CD14-positive monocyte (primary cell): ENCODE measurements around the gene NOTCH4. TPM values are rescaled to one million over a fixed set of nuclear protein-coding genes. Genes with fewer than 3 reads are reported as not detected.

Experiments
- DNase-seq, 3 donors: peaks; one replicate each; pipeline ENCODE4 v3.0.0-alpha.2; 2011 to 2022
- H2AFZ ChIP-seq: 2 replicates; pipeline ENCODE4 v1.6.0; 2012; ENCODE audit warnings: mild to moderate bottlenecking, low read depth, low read length, inconsistent platforms; ENCODE audit not compliant: insufficient read depth, poor library complexity, severe bottlenecking
- H3K27ac ChIP-seq, 2 donors: 1 replicate in 1 of 2; 2 replicates in 1 of 2; pipeline ENCODE4 v1.5.1; 2012 to 2013; ENCODE audit warnings: low read length in 2 of 2, control low read depth in 1 of 2, inconsistent platforms in 1 of 2, low read depth in 1 of 2, mild to moderate bottlenecking in 1 of 2
- H3K27me3 ChIP-seq, 2 donors: one replicate each; pipeline versions ENCODE4 v1.6.0 to v1.6.1; 2011 to 2013; ENCODE audit warnings: low read length in 2 of 2; ENCODE audit not compliant: control insufficient read depth in 2 of 2, insufficient read depth in 2 of 2
- H3K36me3 ChIP-seq, 2 donors: replicated peaks in 1 of 2; 1 replicate in 1 of 2; 2 replicates in 1 of 2; pipeline versions ENCODE4 v1.5.1 to v1.6.1; 2012 to 2013; ENCODE audit warnings: low read length in 2 of 2, control low read depth in 1 of 2, inconsistent platforms in 1 of 2, mild to moderate bottlenecking in 1 of 2; ENCODE audit not compliant: insufficient read depth in 2 of 2, control insufficient read depth in 1 of 2
- H3K4me1 ChIP-seq, 2 donors: 1 replicate in 1 of 2; 2 replicates in 1 of 2; pipeline versions ENCODE4 v1.5.1 to v1.6.1; 2012 to 2013; ENCODE audit warnings: low read length in 2 of 2, control low read depth in 1 of 2, inconsistent platforms in 1 of 2, mild to moderate bottlenecking in 1 of 2, moderate library complexity in 1 of 2; ENCODE audit not compliant: insufficient read depth in 2 of 2, control insufficient read depth in 1 of 2
- H3K4me2 ChIP-seq: replicated peaks from 2 replicates; pipeline ENCODE3; 2012; ENCODE audit warnings: low read length, moderate library complexity, mild to moderate bottlenecking; ENCODE audit not compliant: poor library complexity, severe bottlenecking; ENCODE audit errors: extremely low read depth
- H3K4me3 ChIP-seq, 3 experiments: fragments of 200-600 bp in 1 of 3; sonication (generic) in 1 of 3; replicated peaks in 1 of 3; 1 replicate in 2 of 3; 2 replicates in 1 of 3; pipeline ENCODE4 v1.5.1; 2011 to 2013; ENCODE audit warnings: low read length in 3 of 3, mild to moderate bottlenecking in 3 of 3, control low read depth in 2 of 3, low read depth in 2 of 3, inconsistent platforms in 1 of 3, moderate library complexity in 1 of 3
- H3K79me2 ChIP-seq: 2 replicates; pipeline ENCODE4 v1.6.0; 2012; ENCODE audit warnings: mild to moderate bottlenecking, control low read depth, inconsistent platforms, low read length, moderate library complexity; ENCODE audit not compliant: insufficient read depth
- H3K9ac ChIP-seq: 2 replicates; pipeline ENCODE4 v1.6.0; 2017; ENCODE audit warnings: low read length, mild to moderate bottlenecking; ENCODE audit not compliant: insufficient read depth, poor library complexity, severe bottlenecking
- H3K9me3 ChIP-seq, 2 donors: replicated peaks in 1 of 2; 1 replicate in 1 of 2; 2 replicates in 1 of 2; pipeline versions ENCODE4 v1.5.1 to v1.6.1; 2012 to 2013; ENCODE audit warnings: low read length in 2 of 2, control low read depth in 1 of 2; ENCODE audit not compliant: control insufficient read depth in 1 of 2, insufficient read depth in 1 of 2
- H4K20me1 ChIP-seq: 2 replicates; pipeline ENCODE4 v1.6.0; 2012; ENCODE audit warnings: mild to moderate bottlenecking, low read length, control low read depth, moderate library complexity; ENCODE audit not compliant: insufficient read depth
- H3K27ac Mint-ChIP-seq, 7 donors: one replicate each; pipeline ENCODE4 v1.8.0; 2020; ENCODE audit warnings: mild to moderate bottlenecking in 7 of 7, mixed read lengths in 7 of 7, moderate library complexity in 6 of 7, inconsistent platforms in 2 of 7
- H3K27me3 Mint-ChIP-seq, 3 donors: one replicate each; pipeline ENCODE4 v1.8.0; 2021 to 2022; ENCODE audit warnings: low read depth in 3 of 3, mild to moderate bottlenecking in 3 of 3, mixed read lengths in 3 of 3, moderate library complexity in 3 of 3, inconsistent platforms in 1 of 3
- H3K36me3 Mint-ChIP-seq, 2 donors: one replicate each; pipeline ENCODE4 v1.8.0; 2020; ENCODE audit warnings: mixed read lengths in 2 of 2, inconsistent platforms in 1 of 2, mild to moderate bottlenecking in 1 of 2
- H3K4me1 Mint-ChIP-seq: one replicate; pipeline ENCODE4 v1.8.0; 2020; ENCODE audit warnings: mild to moderate bottlenecking, mixed read lengths
- H3K4me3 Mint-ChIP-seq, 2 donors: one replicate each; pipeline ENCODE4 v1.8.0; 2020; ENCODE audit warnings: mild to moderate bottlenecking in 2 of 2, mixed read lengths in 2 of 2, moderate library complexity in 1 of 2
- H3K9me3 Mint-ChIP-seq, 7 donors: one replicate each; pipeline ENCODE4 v1.8.0; 2020 to 2022; ENCODE audit warnings: mixed read lengths in 7 of 7, mild to moderate bottlenecking in 6 of 7, moderate library complexity in 6 of 7, inconsistent platforms in 2 of 7
- WGBS: methylation state at CpG from one replicate; pipeline ENCODE4 v1.1.5; 2013; ENCODE audit warnings: missing lambda C conversion rate; ENCODE audit not compliant: insufficient coverage; 5-methylcytosine and 5-hydroxymethylcytosine counted together
- intact Hi-C, 2 donors: fragments of 100-400 bp; cut with micrococcal nuclease; formaldehyde crosslinking; loops; one replicate each; pipeline versions ENCODE4 v1.15.0 to v1.15.1; 2023
- polyA plus RNA-seq, 3 donors: library from polyadenylated mRNA; depleted of rRNA in 1 of 3; unstranded in 2 of 3; stranded (reverse) in 1 of 3; fragments of 300-500 nt in 2 of 3; fragments of >200 nt in 1 of 3; fragmentation: Illumina TruSeq in 2 of 3; gene quantifications; 1 replicate in 2 of 3; 2 replicates in 1 of 3; pipeline ENCODE4 v1.2.3, GENCODE V29; 2012 to 2021
- TF ChIP-seq, protein P1 (sequence below): fragments of 200-600 bp; IDR thresholded peaks from one replicate; pipeline ENCODE4 v1.8.0; 2022; ENCODE audit warnings: antibody characterized with exemption, mild to moderate bottlenecking

The NOTCH4 gene
- polyA plus RNA-seq, 3 donors: 5.2 to 8.1 (median 6.1) TPM

DNA sequence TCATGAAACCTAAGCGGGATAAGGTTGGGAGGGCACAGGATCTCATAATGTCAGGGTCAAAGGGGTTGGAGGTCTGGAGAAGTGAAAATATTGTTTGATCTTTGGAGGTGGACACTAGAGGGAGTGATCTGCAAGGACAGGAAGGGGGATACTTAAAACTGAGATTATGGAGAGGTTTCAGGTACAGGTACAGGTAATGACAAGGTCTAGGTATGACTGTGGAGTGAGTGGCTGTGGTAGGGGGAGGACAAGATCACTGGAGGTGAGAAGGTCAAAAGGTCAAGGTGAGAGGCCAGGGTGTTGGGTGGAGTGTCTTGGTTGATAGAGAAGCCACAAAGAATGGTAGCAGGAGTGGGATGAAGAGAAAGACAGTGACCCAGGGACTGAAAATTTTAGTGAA is 16.8 kb upstream of the NOTCH4 start:
- peaks cover 8% of the 10 kb centered on the region in 2 donors for H3K4me1 ChIP-seq
- no peak overlapping the region for H3K4me2 ChIP-seq
- no peak overlapping the region for H3K9ac ChIP-seq
- DNase-seq: no peak
- Mint-ChIP-seq H3K4me3 (no peak overlapping the region), H3K9me3 (peaks cover 0 to 4% (median 3%) of the 10 kb centered on the region in 7 donors), H3K27me3 (peaks cover 5 to 13% (median 9%) of the 10 kb centered on the region in 3 donors), H3K36me3 (no peaks in the 10 kb centered on the region), H3K27ac (no peak overlapping the region), H3K4me1 (peaks cover 9% of the 10 kb centered on the region)
- TF ChIP-seq, protein P1, sequence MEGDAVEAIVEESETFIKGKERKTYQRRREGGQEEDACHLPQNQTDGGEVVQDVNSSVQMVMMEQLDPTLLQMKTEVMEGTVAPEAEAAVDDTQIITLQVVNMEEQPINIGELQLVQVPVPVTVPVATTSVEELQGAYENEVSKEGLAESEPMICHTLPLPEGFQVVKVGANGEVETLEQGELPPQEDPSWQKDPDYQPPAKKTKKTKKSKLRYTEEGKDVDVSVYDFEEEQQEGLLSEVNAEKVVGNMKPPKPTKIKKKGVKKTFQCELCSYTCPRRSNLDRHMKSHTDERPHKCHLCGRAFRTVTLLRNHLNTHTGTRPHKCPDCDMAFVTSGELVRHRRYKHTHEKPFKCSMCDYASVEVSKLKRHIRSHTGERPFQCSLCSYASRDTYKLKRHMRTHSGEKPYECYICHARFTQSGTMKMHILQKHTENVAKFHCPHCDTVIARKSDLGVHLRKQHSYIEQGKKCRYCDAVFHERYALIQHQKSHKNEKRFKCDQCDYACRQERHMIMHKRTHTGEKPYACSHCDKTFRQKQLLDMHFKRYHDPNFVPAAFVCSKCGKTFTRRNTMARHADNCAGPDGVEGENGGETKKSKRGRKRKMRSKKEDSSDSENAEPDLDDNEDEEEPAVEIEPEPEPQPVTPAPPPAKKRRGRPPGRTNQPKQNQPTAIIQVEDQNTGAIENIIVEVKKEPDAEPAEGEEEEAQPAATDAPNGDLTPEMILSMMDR: no peak
- H3K27me3 ChIP-seq: no peaks in the 10 kb centered on the region
- H3K9me3 ChIP-seq: no peaks in the 10 kb centered on the region
- no peak overlapping the region for H2AFZ ChIP-seq
- intact Hi-C loops: loop anchor here in 1 of 2 donors (10.0 kb wide), 2 partner anchors 174 to 554 kb away; no protein-coding TSS in a partner anchor
- H3K27ac ChIP-seq: no peak overlapping the region
- H3K4me3 ChIP-seq: no peak overlapping the region
- 100% methylated on average over 1 of the region's 1 CpG for WGBS
- H3K79me2 ChIP-seq: no peaks in the 10 kb centered on the region
- no peaks in the 10 kb centered on the region for H4K20me1 ChIP-seq
- no peaks in the 10 kb centered on the region for H3K36me3 ChIP-seq

DNA sequence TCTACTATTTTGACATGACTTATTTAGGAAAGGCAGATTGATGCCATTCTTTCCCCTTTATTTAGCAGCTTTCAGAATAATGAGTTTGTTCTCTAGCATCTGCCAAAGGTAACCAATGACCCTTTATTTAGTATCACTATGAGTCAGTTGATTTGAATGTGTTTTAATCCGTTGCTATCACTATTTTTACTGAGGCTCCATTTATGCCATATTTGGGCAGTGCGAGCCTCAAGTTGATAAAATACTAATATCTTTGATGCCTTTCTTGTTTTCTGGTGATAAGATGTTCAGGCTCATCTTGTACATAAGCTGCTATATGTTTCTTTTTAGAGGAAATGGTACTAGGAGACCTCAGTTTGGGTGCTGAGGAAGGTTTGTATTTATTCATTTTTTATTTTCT is 15.6 kb upstream of the NOTCH4 start:
- H3K27me3 ChIP-seq: no peaks in the 10 kb centered on the region
- intact Hi-C loops: no loop called here
- TF ChIP-seq, protein P1: no peak
- no peaks in the 10 kb centered on the region for H3K36me3 ChIP-seq
- Mint-ChIP-seq H3K4me1 (peaks cover 2% of the 10 kb centered on the region), H3K27ac (no peak overlapping the region), H3K4me3 (no peak overlapping the region), H3K9me3 (peaks cover 0 to 4% (median 3%) of the 10 kb centered on the region in 7 donors), H3K36me3 (no peaks in the 10 kb centered on the region), H3K27me3 (peaks cover 5 to 14% (median 9%) of the 10 kb centered on the region in 3 donors)
- H3K4me2 ChIP-seq: no peak overlapping the region
- no peak overlapping the region for H3K4me3 ChIP-seq
- H3K27ac ChIP-seq: no peak overlapping the region
- peaks cover 0 to 2% of the 10 kb centered on the region in 2 donors for H3K4me1 ChIP-seq
- no peak overlapping the region for H3K9ac ChIP-seq
- no peak for DNase-seq
- no peaks in the 10 kb centered on the region for H3K79me2 ChIP-seq
- no peaks in the 10 kb centered on the region for H3K9me3 ChIP-seq
- no CpG with 5 or more reads among the region's 2 CpGs for WGBS
- H2AFZ ChIP-seq: no peak overlapping the region
- no peaks in the 10 kb centered on the region for H4K20me1 ChIP-seq
